Measurements from ENCODE around the gene HEXIM1.

HEXIM1 gene

DNA sequence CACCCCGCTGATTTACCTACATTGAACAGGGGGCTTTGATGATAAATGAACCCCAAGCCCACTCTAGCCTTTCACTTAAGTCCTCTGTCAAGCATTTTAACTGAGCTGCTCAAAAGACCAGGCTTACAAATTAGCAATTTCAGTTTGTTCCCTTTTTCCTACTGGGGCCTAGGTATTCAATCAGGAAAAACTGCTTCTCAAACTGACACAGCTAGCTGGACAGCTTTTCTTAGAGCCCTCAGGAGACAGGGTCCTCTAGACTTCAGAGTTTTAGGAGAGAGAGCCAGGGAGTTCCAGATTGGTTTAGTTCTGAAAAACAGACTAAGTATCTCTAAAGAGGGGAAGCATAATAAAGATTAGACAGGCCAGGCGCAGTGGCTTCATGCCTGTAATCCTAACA lies 7.2 kb downstream of the HEXIM1 start:
- Mint-ChIP-seq H3K4me1 (ENCODE audit: low read depth) (peaks cover 26% of the 10 kb centered on the region), H3K27me3 (ENCODE audit: low read depth) (no peaks in the 10 kb centered on the region)

DNA sequence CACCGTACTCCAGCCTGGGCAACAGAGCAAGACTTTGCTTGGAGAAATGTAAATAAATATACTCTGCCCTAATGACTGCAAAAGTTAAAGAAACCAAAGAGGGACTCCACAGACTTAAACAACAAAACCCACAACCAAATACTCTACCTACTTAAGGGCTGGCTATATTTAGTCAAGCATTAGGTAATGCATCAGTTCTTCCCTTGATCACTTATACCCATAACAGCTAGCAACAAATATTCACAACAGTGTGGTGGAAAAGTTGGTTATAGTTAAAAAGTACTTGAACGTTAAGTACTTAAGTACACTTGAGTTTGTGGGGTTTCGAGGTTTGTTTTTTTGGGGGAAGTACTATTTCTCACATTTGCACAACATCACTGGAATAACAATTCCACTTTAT lies 8.0 kb downstream of the HEXIM1 start:
- H3K4me1 Mint-ChIP-seq (ENCODE audit: low read depth), result peaks cover 21% of the 10 kb centered on the region

More for the DNA sequence above, 7.2 kb downstream of the HEXIM1 start:
- Mint-ChIP-seq H3K27ac (no peak overlapping the region), H3K36me3 (ENCODE audit: low read depth) (peaks cover 28% of the 10 kb centered on the region), H3K9me3 (no peaks in the 10 kb centered on the region), H3K4me3 (no peak overlapping the region)
- no peak for DNase-seq (ENCODE audit: low spot score)

DNA sequence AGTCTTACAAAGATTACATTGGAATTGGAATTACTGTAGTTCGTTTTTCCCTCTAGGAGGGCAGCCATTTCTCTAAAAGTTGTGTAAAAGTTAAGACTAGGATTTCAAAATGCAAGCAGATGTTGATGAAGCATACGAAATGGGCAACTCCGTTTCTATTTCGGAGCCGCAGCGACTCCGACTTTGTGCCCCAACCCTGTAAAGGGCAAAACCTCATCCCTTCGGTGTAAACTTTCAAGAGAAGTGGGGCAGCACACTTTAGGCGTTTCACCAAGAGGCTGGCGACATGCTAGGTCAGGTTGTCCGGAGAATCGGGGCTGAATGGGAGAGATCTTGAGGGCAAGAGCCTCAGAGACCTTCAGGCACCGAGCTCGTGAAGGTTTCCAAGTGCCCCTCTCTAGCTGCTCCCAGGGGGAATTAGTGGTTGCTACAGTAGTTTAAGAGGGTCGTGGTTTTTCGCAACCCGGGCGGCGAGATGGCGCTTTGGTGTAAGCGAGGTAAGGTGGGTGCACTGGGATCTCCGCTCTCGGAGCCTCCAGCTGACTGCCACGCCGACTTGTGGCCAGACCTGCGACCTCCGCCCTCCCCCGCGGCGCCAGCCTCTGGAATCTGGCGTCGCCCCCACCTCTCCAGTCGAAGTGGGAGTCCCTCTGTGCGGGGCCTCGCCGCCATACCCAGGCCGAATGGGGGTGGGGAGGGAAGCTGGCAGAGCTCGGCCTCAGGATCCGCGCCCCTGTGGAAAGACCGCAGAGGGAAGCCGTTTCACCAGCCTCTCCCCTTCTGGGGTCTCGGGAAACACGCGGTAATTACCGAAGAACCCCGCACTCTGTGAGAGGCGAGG lies 12.4 kb downstream of the HEXIM1 start:
- Mint-ChIP-seq H3K36me3 (ENCODE audit: low read depth) (peaks cover 26% of the 10 kb centered on the region), H3K9me3 (no peaks in the 10 kb centered on the region), H3K27ac (peak overlapping the region; percentile 97), H3K4me1 (ENCODE audit: low read depth) (peaks cover 29% of the 10 kb centered on the region), H3K4me3 (peak overlapping the region; percentile 98), H3K27me3 (ENCODE audit: low read depth) (no peaks in the 10 kb centered on the region)
- peak; percentile 59 for DNase-seq (ENCODE audit: low spot score)

More for the DNA sequence above, 8.0 kb downstream of the HEXIM1 start:
- H3K27ac Mint-ChIP-seq, result no peak overlapping the region
- H3K36me3 Mint-ChIP-seq (ENCODE audit: low read depth), result peaks cover 25% of the 10 kb centered on the region
- no peaks in the 10 kb centered on the region for H3K9me3 Mint-ChIP-seq
- no peaks in the 10 kb centered on the region for H3K27me3 Mint-ChIP-seq (ENCODE audit: low read depth)
- no peak for DNase-seq (ENCODE audit: low spot score)
- no peak overlapping the region for H3K4me3 Mint-ChIP-seq

DNA sequence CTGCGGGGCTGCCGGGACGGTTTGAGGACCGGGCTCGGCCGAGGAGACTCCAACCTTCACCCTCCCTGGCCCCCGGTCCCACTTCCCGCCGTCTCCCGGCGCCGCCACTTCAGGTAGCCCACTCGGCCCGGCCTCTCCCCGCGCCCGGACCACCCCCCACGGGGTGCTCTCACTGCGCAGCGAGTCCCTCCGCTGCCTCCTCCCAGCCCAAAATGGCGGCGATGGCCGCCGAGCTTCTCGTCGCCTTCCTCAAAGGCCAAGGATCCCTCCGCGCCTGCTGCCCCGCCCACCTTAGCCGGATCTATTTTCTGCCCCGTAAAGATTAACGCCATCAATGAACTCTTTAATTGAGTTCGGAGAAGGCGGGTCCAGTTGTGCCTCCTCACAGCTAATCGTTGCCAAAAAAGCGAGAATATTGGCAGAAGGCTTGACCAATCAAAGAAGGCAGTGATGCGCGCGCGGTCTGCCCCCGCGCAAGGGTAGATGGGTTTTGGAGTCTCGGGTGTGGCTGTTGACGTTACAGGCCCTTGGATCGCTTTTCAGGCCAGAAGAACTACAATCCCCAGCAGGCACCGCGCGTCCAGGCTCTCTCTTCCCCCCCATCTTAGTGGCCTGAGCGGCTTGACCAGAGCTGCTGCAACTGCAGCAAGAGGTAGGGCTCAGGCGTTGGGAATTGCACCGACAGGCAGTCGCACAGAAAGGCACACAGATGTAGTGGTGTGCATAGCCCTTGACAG lies 13.2 kb downstream of the HEXIM1 start, which contains the start of gene HEXIM2:
HEXIM2 (plus strand) TSS at position 588 of the 737 bp plus-strand sequence. CDS start 919 bp downstream, outside the sequence.
- DNase-seq (ENCODE audit: low spot score), result peak; percentile 99
- Mint-ChIP-seq H3K4me1 (ENCODE audit: low read depth) (peaks cover 29% of the 10 kb centered on the region), H3K36me3 (ENCODE audit: low read depth) (peaks cover 23% of the 10 kb centered on the region), H3K27me3 (ENCODE audit: low read depth) (no peaks in the 10 kb centered on the region), H3K4me3 (peak within 1 kb of the TSS; percentile 98), H3K9me3 (no peaks in the 10 kb centered on the region), H3K27ac (peak within 1 kb of the TSS; percentile 97)

DNA sequence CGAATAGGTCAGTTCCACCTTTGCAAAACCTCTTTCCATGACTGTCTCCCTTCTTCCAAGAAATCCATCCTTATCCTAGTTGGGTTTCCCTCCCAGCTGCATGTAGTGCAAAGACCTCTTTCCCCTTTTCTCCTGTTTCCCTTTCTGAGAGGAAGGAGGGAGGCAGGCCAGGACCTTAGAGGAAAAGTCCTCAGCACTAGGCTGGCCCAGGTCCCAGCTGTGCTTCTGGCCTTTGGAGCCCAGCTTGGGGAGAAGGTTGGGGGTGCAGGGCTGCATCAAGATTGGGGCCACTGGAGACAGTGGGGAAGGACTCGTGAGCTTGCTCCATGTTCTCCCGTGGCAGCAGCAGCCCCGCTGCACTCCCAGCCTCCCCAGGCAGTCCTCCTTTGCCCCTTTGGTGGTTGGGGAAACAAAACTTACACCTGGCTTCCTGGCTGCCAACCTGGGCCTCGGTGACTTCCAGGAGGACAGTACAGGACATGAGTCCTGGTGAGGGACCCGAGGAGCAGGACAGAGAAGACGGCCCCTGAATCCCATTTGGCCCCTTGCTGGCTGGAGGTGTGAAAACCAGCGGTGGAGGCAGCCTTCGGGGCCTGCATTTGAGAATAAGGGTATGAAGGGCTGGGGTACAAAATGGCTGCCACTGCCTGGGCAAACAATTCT lies 13.9 kb downstream of the HEXIM1 start:
- Mint-ChIP-seq H3K27me3 (ENCODE audit: low read depth) (no peaks in the 10 kb centered on the region), H3K9me3 (no peaks in the 10 kb centered on the region), H3K4me3 (peak overlapping the region; percentile 98), H3K27ac (peak overlapping the region; percentile 97), H3K4me1 (ENCODE audit: low read depth) (peaks cover 29% of the 10 kb centered on the region), H3K36me3 (ENCODE audit: low read depth) (peaks cover 23% of the 10 kb centered on the region)
- no peak for DNase-seq (ENCODE audit: low spot score)

DNA sequence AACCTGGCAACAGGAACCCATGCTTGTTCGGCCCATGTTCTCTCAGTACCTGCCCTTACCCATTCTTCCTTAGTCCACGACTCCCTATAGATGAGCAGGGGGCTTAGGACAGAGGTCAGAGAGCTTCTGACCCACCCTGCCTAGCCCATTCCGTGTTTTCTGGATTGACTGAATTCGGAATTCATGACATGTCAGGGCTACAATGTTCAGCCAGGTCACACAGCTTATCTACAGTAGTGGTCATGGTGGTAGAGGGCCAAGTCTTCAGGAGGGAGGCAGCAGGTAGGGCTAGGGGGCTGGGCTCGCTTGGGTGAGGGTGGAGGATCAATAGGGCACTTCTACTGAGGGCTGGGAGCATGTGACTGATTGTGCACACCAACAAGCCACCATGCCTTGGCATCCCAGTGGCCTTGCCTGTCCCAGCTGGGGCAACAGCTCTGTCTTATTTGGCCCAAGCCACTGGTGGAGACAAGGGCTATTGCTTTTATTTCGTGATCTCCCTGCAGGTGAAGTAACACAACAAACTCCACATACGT lies 16.5 kb downstream of the HEXIM1 start:
- Mint-ChIP-seq H3K27ac (no peak overlapping the region), H3K4me1 (ENCODE audit: low read depth) (peaks cover 18% of the 10 kb centered on the region), H3K4me3 (no peak overlapping the region), H3K36me3 (ENCODE audit: low read depth) (peaks cover 9% of the 10 kb centered on the region), H3K9me3 (no peaks in the 10 kb centered on the region), H3K27me3 (ENCODE audit: low read depth) (no peaks in the 10 kb centered on the region)
- no peak for DNase-seq (ENCODE audit: low spot score)

DNA sequence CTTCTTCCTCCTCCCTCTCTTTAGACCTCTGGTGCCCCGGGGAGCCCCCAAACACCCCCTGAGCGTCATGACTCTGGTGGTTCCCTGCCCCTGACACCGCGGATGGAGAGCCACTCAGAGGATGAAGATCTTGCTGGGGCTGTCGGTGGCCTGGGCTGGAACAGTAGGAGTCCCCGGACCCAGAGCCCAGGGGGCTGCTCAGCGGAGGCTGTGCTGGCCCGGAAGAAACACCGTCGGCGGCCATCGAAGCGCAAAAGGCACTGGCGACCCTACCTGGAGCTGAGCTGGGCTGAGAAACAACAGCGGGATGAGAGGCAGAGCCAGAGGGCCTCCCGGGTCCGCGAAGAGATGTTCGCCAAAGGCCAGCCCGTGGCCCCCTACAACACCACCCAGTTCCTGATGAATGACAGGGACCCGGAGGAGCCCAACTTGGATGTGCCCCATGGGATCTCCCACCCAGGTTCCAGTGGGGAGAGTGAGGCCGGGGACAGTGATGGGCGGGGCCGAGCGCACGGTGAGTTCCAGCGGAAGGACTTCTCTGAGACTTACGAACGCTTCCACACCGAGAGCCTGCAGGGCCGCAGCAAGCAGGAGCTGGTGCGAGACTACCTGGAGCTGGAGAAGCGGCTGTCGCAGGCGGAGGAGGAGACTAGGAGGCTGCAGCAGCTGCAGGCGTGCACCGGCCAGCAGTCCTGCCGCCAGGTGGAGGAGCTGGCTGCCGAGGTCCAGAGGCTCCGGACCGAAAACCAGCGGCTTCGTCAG lies 20.9 kb downstream of the HEXIM1 start:
- H3K9me3 Mint-ChIP-seq, result no peaks in the 10 kb centered on the region
- H3K4me1 Mint-ChIP-seq (ENCODE audit: low read depth), result peaks cover 27% of the 10 kb centered on the region
- no peak for DNase-seq (ENCODE audit: low spot score)
- no peak overlapping the region for H3K4me3 Mint-ChIP-seq
- no peaks in the 10 kb centered on the region for H3K27me3 Mint-ChIP-seq (ENCODE audit: low read depth)
- no peak overlapping the region for H3K27ac Mint-ChIP-seq
- H3K36me3 Mint-ChIP-seq (ENCODE audit: low read depth), result no peaks in the 10 kb centered on the region

DNA sequence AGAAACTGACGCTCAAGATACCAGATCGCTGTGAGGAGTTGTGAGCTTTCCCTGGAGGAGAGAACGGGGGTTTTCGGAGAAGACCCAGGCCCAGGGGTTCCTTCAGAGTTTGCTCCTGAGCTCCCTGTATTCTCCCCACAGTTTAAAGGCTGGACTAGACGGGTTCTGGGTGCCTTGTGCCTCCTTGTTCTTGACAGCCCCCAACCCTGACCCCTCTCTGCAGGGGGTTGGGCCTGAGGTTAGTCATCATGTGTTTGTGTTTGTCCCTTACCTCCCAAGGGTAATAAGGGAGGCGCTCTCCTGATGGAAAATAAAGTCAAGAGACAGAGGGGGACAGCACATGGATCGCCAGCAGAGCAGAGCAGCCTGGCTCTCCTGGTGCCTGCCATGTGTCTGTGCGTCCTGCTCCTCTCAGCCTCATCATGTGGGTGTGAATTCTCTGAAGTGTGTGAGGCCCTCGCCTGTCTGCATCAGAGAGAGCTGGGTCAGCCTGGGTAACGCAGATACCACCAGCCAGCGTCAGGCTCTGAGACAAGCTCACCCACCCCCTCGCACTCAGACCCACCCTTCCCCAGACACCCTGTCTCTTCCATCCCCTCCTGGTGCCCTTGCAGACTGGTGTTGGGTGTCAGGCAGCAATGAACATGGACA lies 22.1 kb downstream of the HEXIM1 start:
- H3K27ac Mint-ChIP-seq, result peak overlapping the region; percentile 31
- H3K27me3 Mint-ChIP-seq (ENCODE audit: low read depth), result no peaks in the 10 kb centered on the region
- H3K4me3 Mint-ChIP-seq, result no peak overlapping the region
- H3K36me3 Mint-ChIP-seq (ENCODE audit: low read depth), result no peaks in the 10 kb centered on the region
- H3K4me1 Mint-ChIP-seq (ENCODE audit: low read depth), result peaks cover 21% of the 10 kb centered on the region
- no peak for DNase-seq (ENCODE audit: low spot score)
- no peaks in the 10 kb centered on the region for H3K9me3 Mint-ChIP-seq

DNA sequence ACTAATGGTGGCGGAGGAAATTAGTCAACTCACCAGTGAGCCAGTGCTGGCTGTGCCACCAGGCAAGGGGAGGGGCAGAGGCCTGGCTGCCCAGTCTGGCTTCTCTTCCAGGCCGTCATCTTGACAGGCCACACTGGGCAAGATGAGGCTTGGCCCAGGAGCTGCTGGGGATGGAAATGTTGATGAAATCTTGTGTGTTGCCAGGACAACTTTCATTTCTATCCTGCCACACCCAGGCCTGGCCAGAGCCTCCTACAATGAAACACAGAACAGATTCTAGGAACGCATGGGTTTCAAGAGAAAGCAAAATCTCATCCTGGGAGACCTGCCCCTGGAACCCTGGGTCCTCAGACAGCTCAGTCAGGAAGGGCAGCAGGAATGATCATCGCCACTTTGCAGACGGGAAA lies 22.7 kb downstream of the HEXIM1 start:
- DNase-seq (ENCODE audit: low spot score), result no peak
- H3K36me3 Mint-ChIP-seq (ENCODE audit: low read depth), result no peaks in the 10 kb centered on the region
- H3K27ac Mint-ChIP-seq, result peak overlapping the region; percentile 31
- H3K4me3 Mint-ChIP-seq, result peak overlapping the region; percentile 38
- H3K27me3 Mint-ChIP-seq (ENCODE audit: low read depth), result no peaks in the 10 kb centered on the region
- no peaks in the 10 kb centered on the region for H3K9me3 Mint-ChIP-seq
- peaks cover 23% of the 10 kb centered on the region for H3K4me1 Mint-ChIP-seq (ENCODE audit: low read depth)

DNA sequence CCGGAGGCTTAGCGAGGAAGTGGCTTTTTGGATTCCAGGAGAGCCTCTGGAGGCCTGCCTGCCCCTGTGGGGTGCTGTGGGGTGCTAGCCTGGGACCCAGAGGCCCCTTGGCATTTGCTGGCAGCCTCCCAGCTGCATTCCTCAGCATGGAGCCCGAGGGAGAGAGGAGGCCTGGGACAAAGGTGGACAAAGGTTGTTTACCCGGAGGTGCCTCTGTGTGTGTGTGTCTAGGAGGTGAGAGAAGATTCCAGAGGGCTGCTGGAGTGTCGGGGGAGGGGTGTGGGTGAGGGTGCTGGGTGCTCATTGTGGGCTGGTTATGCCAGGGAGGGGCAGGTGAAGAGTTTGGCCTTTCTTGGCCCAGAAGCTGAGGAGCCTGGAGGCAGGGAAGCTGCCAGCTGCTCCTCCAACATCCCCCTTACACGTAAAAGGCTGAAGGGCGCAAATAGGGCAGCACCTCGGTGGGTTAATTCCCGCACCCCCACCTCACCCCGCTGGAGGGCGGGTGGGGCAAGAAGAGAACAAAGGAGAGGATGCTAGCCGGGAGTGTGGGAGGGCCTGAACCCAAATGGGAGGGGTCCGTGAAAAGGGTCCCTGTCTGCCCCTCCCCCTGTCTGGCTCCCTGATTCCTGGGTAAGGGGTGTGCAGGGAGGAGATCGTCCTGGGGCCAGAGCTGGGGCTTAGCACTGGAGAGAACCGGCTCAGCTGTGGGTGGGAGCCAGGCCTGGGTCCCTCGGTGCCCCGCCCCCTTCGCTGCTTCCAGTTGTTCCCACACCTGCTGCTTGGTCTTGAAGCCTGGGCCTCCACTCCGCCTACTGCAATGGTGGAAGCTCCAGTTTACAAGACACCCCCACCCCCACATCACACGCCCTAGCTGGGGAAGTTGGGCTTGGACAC lies 23.3 kb downstream of the HEXIM1 start:
- Mint-ChIP-seq H3K4me1 (ENCODE audit: low read depth) (peaks cover 24% of the 10 kb centered on the region), H3K36me3 (ENCODE audit: low read depth) (no peaks in the 10 kb centered on the region), H3K9me3 (no peaks in the 10 kb centered on the region), H3K27ac (peak overlapping the region; percentile 88), H3K4me3 (peak overlapping the region; percentile 38), H3K27me3 (ENCODE audit: low read depth) (no peaks in the 10 kb centered on the region)
- DNase-seq (ENCODE audit: low spot score), result no peak

DNA sequence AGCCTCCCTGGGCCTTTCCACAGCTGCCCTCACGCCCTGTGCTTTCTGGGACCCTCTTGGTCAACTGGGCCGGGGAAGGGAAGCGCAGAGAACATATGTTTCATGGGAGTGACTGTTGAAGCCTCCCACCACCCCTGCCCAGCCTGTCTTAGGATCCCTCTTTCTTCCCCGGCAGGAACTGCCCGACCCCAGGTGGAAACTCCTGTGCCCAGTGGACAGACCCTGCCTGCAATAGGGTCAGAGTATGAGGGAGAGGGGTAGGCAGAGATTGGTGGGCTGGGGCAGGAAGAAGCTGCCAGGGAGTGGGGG lies 23.9 kb downstream of the HEXIM1 start:
- no peak for DNase-seq (ENCODE audit: low spot score)
- Mint-ChIP-seq H3K4me3 (peak overlapping the region; percentile 12), H3K36me3 (ENCODE audit: low read depth) (no peaks in the 10 kb centered on the region), H3K27ac (peak overlapping the region; percentile 88), H3K9me3 (no peaks in the 10 kb centered on the region), H3K4me1 (ENCODE audit: low read depth) (peaks cover 24% of the 10 kb centered on the region), H3K27me3 (ENCODE audit: low read depth) (no peaks in the 10 kb centered on the region)

DNA sequence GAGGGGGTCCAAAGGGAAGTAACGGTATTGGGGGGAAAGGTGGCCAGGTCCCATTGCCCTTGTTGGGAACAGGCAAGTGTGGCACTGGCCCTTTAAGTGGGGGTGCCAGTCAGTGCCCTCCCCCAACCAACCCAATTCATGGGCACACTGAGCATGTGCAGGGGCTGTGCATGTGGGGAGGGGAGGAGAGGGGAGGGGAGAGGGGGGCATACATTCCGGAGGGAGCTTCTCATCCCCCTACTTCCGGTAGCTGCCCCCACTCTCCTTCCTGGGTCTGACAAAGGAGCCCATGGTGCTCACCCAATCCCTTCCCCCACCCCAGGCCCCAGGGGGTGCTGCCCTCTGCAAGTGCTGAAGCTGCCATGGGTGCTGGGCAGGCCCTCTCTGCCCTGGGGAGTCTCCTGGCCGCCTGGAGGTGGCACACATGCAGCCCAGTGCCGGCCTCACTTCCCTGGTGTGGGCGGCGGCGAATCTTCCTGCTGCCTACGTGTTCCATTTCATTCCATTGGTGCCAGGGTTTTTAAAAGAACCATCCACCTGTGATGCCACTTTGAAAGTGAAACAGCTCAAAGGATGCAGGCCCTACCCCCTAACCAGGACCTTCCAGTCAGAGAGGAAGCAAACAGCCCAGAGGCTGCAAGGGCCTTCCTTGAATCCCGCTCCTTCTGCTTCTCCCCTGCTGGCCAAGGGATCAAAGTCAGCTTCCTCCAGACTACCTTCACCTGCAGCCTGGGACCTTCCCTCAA lies 24.4 kb downstream of the HEXIM1 start:
- H3K27ac Mint-ChIP-seq, result peak overlapping the region; percentile 88
- H3K9me3 Mint-ChIP-seq, result no peaks in the 10 kb centered on the region
- no peaks in the 10 kb centered on the region for H3K27me3 Mint-ChIP-seq (ENCODE audit: low read depth)
- peaks cover 24% of the 10 kb centered on the region for H3K4me1 Mint-ChIP-seq (ENCODE audit: low read depth)
- H3K36me3 Mint-ChIP-seq (ENCODE audit: low read depth), result no peaks in the 10 kb centered on the region
- peak overlapping the region; percentile 68 for H3K4me3 Mint-ChIP-seq
- peak; percentile 40 for DNase-seq (ENCODE audit: low spot score)

Measured in T-helper 2 cell treated with Interferon-gamma antibody and Interleukin-4, amounts not matched to agents 5 μg/mL and 100 μg/mL, for 36 hours (primary cell).